Measurements from ENCODE around the gene PDZRN4. TPM values are rescaled to one million over a fixed set of nuclear protein-coding genes. Genes with fewer than 3 reads are reported as not detected.

Gene PDZRN4
- total RNA-seq, 1 experiment from 2014 or later: not detected

DNA sequence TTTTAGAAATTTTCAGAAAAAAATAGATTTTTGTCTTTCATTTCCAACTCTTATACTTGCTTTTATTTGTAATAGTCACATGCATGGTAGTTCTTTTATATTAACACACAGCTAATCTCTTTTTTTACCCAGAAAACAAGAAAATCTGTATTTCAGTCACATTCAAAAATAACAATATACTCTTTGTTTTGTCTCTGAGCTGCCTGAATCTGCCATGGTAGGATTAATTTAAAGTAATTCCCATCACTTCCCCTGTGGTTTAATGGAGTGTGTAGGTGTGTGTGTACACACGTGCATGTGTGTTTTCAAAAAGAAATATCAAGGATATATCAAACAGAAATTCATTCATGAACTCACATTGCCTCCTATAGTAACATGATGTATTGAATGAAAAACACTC is 42.6 kb downstream of the PDZRN4 start:
- H3K27ac Mint-ChIP-seq (ENCODE audit: unreplicated experiment): no peak overlapping the region
- CTCF ChIA-PET: no interaction called here
- TF ChIP-seq, protein P1, sequence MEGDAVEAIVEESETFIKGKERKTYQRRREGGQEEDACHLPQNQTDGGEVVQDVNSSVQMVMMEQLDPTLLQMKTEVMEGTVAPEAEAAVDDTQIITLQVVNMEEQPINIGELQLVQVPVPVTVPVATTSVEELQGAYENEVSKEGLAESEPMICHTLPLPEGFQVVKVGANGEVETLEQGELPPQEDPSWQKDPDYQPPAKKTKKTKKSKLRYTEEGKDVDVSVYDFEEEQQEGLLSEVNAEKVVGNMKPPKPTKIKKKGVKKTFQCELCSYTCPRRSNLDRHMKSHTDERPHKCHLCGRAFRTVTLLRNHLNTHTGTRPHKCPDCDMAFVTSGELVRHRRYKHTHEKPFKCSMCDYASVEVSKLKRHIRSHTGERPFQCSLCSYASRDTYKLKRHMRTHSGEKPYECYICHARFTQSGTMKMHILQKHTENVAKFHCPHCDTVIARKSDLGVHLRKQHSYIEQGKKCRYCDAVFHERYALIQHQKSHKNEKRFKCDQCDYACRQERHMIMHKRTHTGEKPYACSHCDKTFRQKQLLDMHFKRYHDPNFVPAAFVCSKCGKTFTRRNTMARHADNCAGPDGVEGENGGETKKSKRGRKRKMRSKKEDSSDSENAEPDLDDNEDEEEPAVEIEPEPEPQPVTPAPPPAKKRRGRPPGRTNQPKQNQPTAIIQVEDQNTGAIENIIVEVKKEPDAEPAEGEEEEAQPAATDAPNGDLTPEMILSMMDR (IDR thresholded peaks at IDR 0.05; ENCODE audit: unreplicated experiment): no peak
- no peaks in the 10 kb centered on the region for H3K4me1 Mint-ChIP-seq (ENCODE audit: low read depth, unreplicated experiment)
- no peak for DNase-seq
- no peaks in the 10 kb centered on the region for H3K36me3 Mint-ChIP-seq (ENCODE audit: insufficient read depth, unreplicated experiment)
- intact Hi-C loops (cut with micrococcal nuclease; ENCODE audit: unreplicated experiment): no loop called here
- no TSS peak for BruUV-seq (replicated peaks)
- H3K9me3 Mint-ChIP-seq (ENCODE audit: low read depth, unreplicated experiment): no peaks in the 10 kb centered on the region
- no peak overlapping the region for H3K4me3 Mint-ChIP-seq (ENCODE audit: low read depth, unreplicated experiment)
- H3K27me3 Mint-ChIP-seq (ENCODE audit: unreplicated experiment): no peaks in the 10 kb centered on the region

DNA sequence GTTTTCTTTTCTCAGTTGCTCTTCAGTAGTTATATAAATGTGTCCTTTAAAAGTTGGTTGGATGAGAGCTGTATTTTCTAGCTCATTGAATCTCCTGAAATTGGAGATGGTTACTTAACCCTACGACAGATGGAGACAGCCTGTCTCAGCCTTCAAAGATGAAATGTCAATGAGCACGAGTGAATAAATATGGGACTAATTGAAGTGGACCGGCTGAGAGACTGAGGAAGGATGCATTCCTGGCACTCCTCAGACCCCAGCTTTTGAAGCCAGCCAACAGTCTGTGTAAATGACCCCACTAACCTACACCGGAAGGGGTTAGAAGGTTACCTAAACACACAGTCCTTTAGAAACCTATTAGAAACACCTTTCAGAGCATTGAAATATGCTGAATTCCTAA is 46.6 kb downstream of the PDZRN4 start:
- no peaks in the 10 kb centered on the region for H3K36me3 Mint-ChIP-seq (ENCODE audit: insufficient read depth, unreplicated experiment)
- no peaks in the 10 kb centered on the region for H3K27me3 Mint-ChIP-seq (ENCODE audit: unreplicated experiment)
- H3K4me3 Mint-ChIP-seq (ENCODE audit: low read depth, unreplicated experiment): no peak overlapping the region
- BruUV-seq (replicated peaks): no TSS peak
- no peaks in the 10 kb centered on the region for H3K4me1 Mint-ChIP-seq (ENCODE audit: low read depth, unreplicated experiment)
- no peak for DNase-seq
- no peak overlapping the region for H3K27ac Mint-ChIP-seq (ENCODE audit: unreplicated experiment)
- TF ChIP-seq, protein P1 (IDR thresholded peaks at IDR 0.05; ENCODE audit: unreplicated experiment): no peak
- CTCF ChIA-PET: no interaction called here
- no peaks in the 10 kb centered on the region for H3K9me3 Mint-ChIP-seq (ENCODE audit: low read depth, unreplicated experiment)
- intact Hi-C loops (cut with micrococcal nuclease; ENCODE audit: unreplicated experiment): no loop called here

DNA sequence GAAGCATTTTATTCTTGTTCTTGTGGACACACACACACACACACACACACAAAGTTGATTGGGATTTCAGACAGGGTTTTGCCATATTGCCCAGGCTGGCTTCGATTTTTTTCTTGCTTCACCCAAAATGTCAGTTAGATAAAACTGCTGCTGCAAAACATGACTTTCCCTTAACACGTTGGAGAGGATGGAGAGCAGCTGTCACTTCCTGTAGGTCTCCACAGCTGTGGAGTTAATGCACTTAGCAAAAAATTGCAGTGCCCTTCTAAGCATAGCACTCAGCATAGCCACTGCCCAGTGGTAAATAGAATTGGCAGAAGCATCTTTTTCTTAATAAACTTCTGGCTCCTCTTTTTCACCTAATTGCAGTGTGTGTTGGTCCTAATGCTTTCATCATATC is 54.5 kb downstream of the PDZRN4 start:
- intact Hi-C loops (cut with micrococcal nuclease; ENCODE audit: unreplicated experiment): no loop called here
- no TSS peak for BruUV-seq (replicated peaks)
- Mint-ChIP-seq H3K4me3 (ENCODE audit: low read depth, unreplicated experiment) (no peak overlapping the region), H3K27ac (ENCODE audit: unreplicated experiment) (no peak overlapping the region), H3K27me3 (ENCODE audit: unreplicated experiment) (no peaks in the 10 kb centered on the region), H3K9me3 (ENCODE audit: low read depth, unreplicated experiment) (no peaks in the 10 kb centered on the region), H3K4me1 (ENCODE audit: low read depth, unreplicated experiment) (no peaks in the 10 kb centered on the region), H3K36me3 (ENCODE audit: insufficient read depth, unreplicated experiment) (no peaks in the 10 kb centered on the region)
- TF ChIP-seq, protein P1 (IDR thresholded peaks at IDR 0.05; ENCODE audit: unreplicated experiment): no peak
- CTCF ChIA-PET: no interaction called here
- DNase-seq: no peak

DNA sequence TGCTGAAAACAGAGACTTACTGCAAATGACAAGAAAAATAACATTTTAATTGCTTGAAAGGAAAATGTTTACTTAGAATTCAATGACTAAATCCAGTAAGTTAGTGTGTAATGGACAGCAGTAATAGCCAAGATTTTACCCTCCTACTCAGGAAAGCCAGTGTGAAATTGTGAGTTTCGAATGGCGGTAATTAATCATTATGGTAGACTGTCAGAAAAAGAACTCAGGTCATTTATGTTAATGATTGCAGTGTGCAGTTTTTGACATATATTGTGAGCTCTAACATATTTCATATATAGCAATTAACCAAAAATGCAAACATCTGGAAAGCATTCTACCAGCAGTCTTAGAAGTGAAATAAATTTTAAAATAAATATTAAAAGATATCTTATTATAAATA is 60.3 kb downstream of the PDZRN4 start:
- BruUV-seq (replicated peaks): no TSS peak
- TF ChIP-seq, protein P1 (IDR thresholded peaks at IDR 0.05; ENCODE audit: unreplicated experiment): no peak

DNA sequence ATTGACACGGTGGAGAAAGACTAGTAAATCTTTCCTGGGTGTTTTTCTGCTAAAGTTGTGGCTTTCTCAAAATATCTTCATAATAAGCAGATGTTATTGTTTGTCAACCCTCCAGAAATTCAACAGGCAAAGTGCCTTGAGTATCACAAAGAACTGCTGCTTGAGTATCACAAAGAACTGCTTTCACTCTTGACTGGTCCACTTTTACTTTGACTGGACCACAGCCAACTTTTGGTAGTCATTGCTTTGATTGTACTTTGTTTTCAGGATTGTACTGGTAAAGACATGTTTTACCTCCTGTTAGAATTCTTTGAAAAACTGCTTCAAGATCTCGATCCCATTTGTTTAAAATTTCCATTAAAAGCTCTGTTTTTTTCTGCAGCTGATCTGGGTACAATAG is 62.6 kb downstream of the PDZRN4 start:
- DNase-seq: peak; percentile 1
- Mint-ChIP-seq H3K36me3 (ENCODE audit: insufficient read depth, unreplicated experiment) (no peaks in the 10 kb centered on the region), H3K27ac (ENCODE audit: unreplicated experiment) (no peak overlapping the region), H3K4me3 (ENCODE audit: low read depth, unreplicated experiment) (no peak overlapping the region), H3K27me3 (ENCODE audit: unreplicated experiment) (no peaks in the 10 kb centered on the region), H3K9me3 (ENCODE audit: low read depth, unreplicated experiment) (no peaks in the 10 kb centered on the region), H3K4me1 (ENCODE audit: low read depth, unreplicated experiment) (no peaks in the 10 kb centered on the region)
- intact Hi-C loops (cut with micrococcal nuclease; ENCODE audit: unreplicated experiment): no loop called here
- CTCF ChIA-PET: no interaction called here
- BruUV-seq (replicated peaks): no TSS peak
- TF ChIP-seq, protein P1 (IDR thresholded peaks at IDR 0.05; ENCODE audit: unreplicated experiment): no peak

More for the DNA sequence above, 60.3 kb downstream of the PDZRN4 start:
- intact Hi-C loops (cut with micrococcal nuclease; ENCODE audit: unreplicated experiment): no loop called here
- no peak overlapping the region for H3K4me3 Mint-ChIP-seq (ENCODE audit: low read depth, unreplicated experiment)
- H3K4me1 Mint-ChIP-seq (ENCODE audit: low read depth, unreplicated experiment): no peaks in the 10 kb centered on the region
- DNase-seq: no peak
- CTCF ChIA-PET: no interaction called here
- H3K27ac Mint-ChIP-seq (ENCODE audit: unreplicated experiment): no peak overlapping the region
- no peaks in the 10 kb centered on the region for H3K9me3 Mint-ChIP-seq (ENCODE audit: low read depth, unreplicated experiment)
- H3K27me3 Mint-ChIP-seq (ENCODE audit: unreplicated experiment): no peaks in the 10 kb centered on the region
- H3K36me3 Mint-ChIP-seq (ENCODE audit: insufficient read depth, unreplicated experiment): no peaks in the 10 kb centered on the region
